HFF-Myc (cell line): ENCODE measurements around the gene OR11A1.
"Not testable (repeated sequence)": the region's sequence is repeated elsewhere in the genome, so short reads cannot be mapped to it uniquely, and the experiment has no call there.

Experiments
- DNase-seq: peaks from one replicate; pipeline ENCODE4 v3.0.0-alpha.2; 2011; ENCODE audit warnings: low read depth; ENCODE audit errors: extremely low read depth
- H3K4me3 ChIP-seq: replicated peaks from 2 replicates; pipeline ENCODE4 v1.5.1; 2011; ENCODE audit warnings: low read depth, mild to moderate bottlenecking, control low read depth, low read length
- CTCF ChIP-seq: IDR thresholded peaks from 2 replicates; pipeline ENCODE4 v1.5.1; 2012; ENCODE audit warnings: mild to moderate bottlenecking, low read depth, low read length, control low read depth; ENCODE audit errors: missing control alignments

Gene OR11A1

GRCh38 chr6:29465801-29466200 is 8.9 kb upstream of the OR11A1 start:
- TF ChIP-seq CTCF: no peak
- no peak for DNase-seq
- no peak overlapping the region for H3K4me3 ChIP-seq

- no peak for TF ChIP-seq CTCF
Observed at GRCh38 chr6:29465279-29465678, 8.4 kb upstream of the OR11A1 start.

GRCh38 chr6:29462022-29462421 is 5.2 kb upstream of the OR11A1 start:
- no peak for TF ChIP-seq CTCF
- DNase-seq: no peak
- H3K4me3 ChIP-seq: no peak overlapping the region

More at GRCh38 chr6:29465279-29465678, 8.4 kb upstream of the OR11A1 start:
- H3K4me3 ChIP-seq: no peak overlapping the region
- no peak for DNase-seq

- DNase-seq: no peak
- TF ChIP-seq CTCF: no peak
- H3K4me3 ChIP-seq: no peak overlapping the region
Observed at GRCh38 chr6:29461021-29461814, 4.3 kb upstream of the OR11A1 start.

- DNase-seq: no peak
- no peak for TF ChIP-seq CTCF
- H3K4me3 ChIP-seq: no peak overlapping the region
Observed at GRCh38 chr6:29451471-29452193, 5.2 kb downstream of the OR11A1 start.

GRCh38 chr6:29447670-29448069 is 9.2 kb downstream of the OR11A1 start:
- TF ChIP-seq CTCF: no peak
- no peak for DNase-seq
- no peak overlapping the region for H3K4me3 ChIP-seq

- not testable (repeated sequence) for H3K4me3 ChIP-seq, DNase-seq
Observed at GRCh38 chr6:29444031-29444430, 12.8 kb downstream of the OR11A1 start.
